ENCODE measurements around the gene SLC17A5.

The SLC17A5 gene

GRCh38 chr6:73649783-73650182 lies 4.0 kb downstream of the SLC17A5 start:
- H3K4me3 ChIP-seq, result no peak overlapping the region
- no peak for DNase-seq
- no peaks in the 10 kb centered on the region for H3K27me3 ChIP-seq
- TF ChIP-seq CTCF (IDR thresholded peaks at IDR 0.05), result no peak
- H3K9me3 ChIP-seq, result no peaks in the 10 kb centered on the region
- H3K27ac ChIP-seq, result no peak overlapping the region
- peaks cover 0 to 28% (median 4%) of the 10 kb centered on the region in 4 donors for H3K4me1 ChIP-seq
- intact Hi-C loops (cut with DNase I; ENCODE audit: low total_unique reads), result no loop called here
- peaks cover 0 to 10% (median 0%) of the 10 kb centered on the region in 3 donors for H3K36me3 ChIP-seq

GRCh38 chr6:73648166-73648565 lies 5.6 kb downstream of the SLC17A5 start:
- Histone ChIP-seq H3K4me1 (peaks cover 0 to 25% (median 3%) of the 10 kb centered on the region in 4 donors), H3K36me3 (peaks cover 0 to 7% (median 5%) of the 10 kb centered on the region in 3 donors), H3K4me3 (no peak overlapping the region), H3K27me3 (no peaks in the 10 kb centered on the region), H3K9me3 (no peaks in the 10 kb centered on the region), H3K27ac (no peak overlapping the region)
- intact Hi-C loops (cut with DNase I; ENCODE audit: low total_unique reads), result no loop called here
- no peak for TF ChIP-seq CTCF (IDR thresholded peaks at IDR 0.05)
- no peak for DNase-seq

GRCh38 chr6:73644941-73645591 lies 8.7 kb downstream of the SLC17A5 start:
- no peak for TF ChIP-seq CTCF (IDR thresholded peaks at IDR 0.05)
- H3K9me3 ChIP-seq, result no peaks in the 10 kb centered on the region
- no peaks in the 10 kb centered on the region for H3K27me3 ChIP-seq
- H3K4me3 ChIP-seq, result peak overlapping the region; percentile 46 to 47
- intact Hi-C loops (cut with DNase I; ENCODE audit: low total_unique reads), result no loop called here
- H3K4me1 ChIP-seq, result peaks cover 0 to 10% (median 4%) of the 10 kb centered on the region in 4 donors
- peaks cover 6 to 18% (median 12%) of the 10 kb centered on the region in 3 donors for H3K36me3 ChIP-seq
- peak overlapping the region; percentile 3 to 52 for H3K27ac ChIP-seq
- DNase-seq, result no peak

GRCh38 chr6:73644030-73644429 lies 9.8 kb downstream of the SLC17A5 start:
- no peak for TF ChIP-seq CTCF (IDR thresholded peaks at IDR 0.05)
- Histone ChIP-seq H3K4me3 (no peak overlapping the region), H3K9me3 (no peaks in the 10 kb centered on the region), H3K36me3 (peaks cover 13 to 23% (median 21%) of the 10 kb centered on the region in 3 donors), H3K27me3 (no peaks in the 10 kb centered on the region), H3K4me1 (peaks cover 0 to 9% (median 4%) of the 10 kb centered on the region in 4 donors), H3K27ac (no peak overlapping the region)
- DNase-seq, result no peak
- intact Hi-C loops (cut with DNase I; ENCODE audit: low total_unique reads), result no loop called here

- intact Hi-C loops (cut with DNase I; ENCODE audit: low total_unique reads), result no loop called here
- no peak for TF ChIP-seq CTCF (IDR thresholded peaks at IDR 0.05)
- DNase-seq, result no peak
These were observed 11.3 kb downstream of the SLC17A5 start for GRCh38 chr6:73642530-73642929.

More at GRCh38 chr6:73642530-73642929, 11.3 kb downstream of the SLC17A5 start:
- H3K27ac ChIP-seq, result no peak overlapping the region
- H3K36me3 ChIP-seq, result peaks cover 19 to 28% (median 24%) of the 10 kb centered on the region in 3 donors
- no peaks in the 10 kb centered on the region for H3K9me3 ChIP-seq
- peaks cover 0 to 8% (median 3%) of the 10 kb centered on the region in 4 donors for H3K4me1 ChIP-seq
- H3K4me3 ChIP-seq, result no peak overlapping the region
- H3K27me3 ChIP-seq, result no peaks in the 10 kb centered on the region

Measured in tibial artery (tissue), 4 donors.